Nephron progenitor cell (in vitro differentiated cells): ENCODE measurements around the gene WFDC8.

ENCODE experiments used
- DNase-seq: peaks from one replicate; pipeline ENCODE4 v3.0.0; 2021
- H3K27ac Mint-ChIP-seq: 2 replicates; pipeline ENCODE4 v1.8.0; 2021; ENCODE audit warnings: mild to moderate bottlenecking, moderate library complexity, mixed read lengths
- H3K27me3 Mint-ChIP-seq: 2 replicates; pipeline ENCODE4 v1.8.0; 2021; ENCODE audit warnings: mild to moderate bottlenecking, low read depth, mixed read lengths; ENCODE audit not compliant: poor library complexity
- H3K36me3 Mint-ChIP-seq: 2 replicates; pipeline ENCODE4 v1.8.0; 2021; ENCODE audit warnings: low read depth, mixed read lengths
- H3K4me1 Mint-ChIP-seq: 2 replicates; pipeline ENCODE4 v1.8.0; 2021; ENCODE audit warnings: mixed read lengths
- H3K4me3 Mint-ChIP-seq: 2 replicates; pipeline ENCODE4 v1.8.0; 2021; ENCODE audit warnings: mild to moderate bottlenecking, moderate library complexity, mixed read lengths
- H3K9me3 Mint-ChIP-seq: 2 replicates; pipeline ENCODE4 v1.8.0; 2021; ENCODE audit warnings: mild to moderate bottlenecking, moderate library complexity, mixed read lengths
- TF ChIP-seq, protein P1 (sequence below): fragments of 200-600 bp; sonication (generic); IDR thresholded peaks from 2 replicates; pipeline ENCODE4 v1.5.0; 2021; ENCODE audit warnings: antibody characterized with exemption

The WFDC8 gene

DNA sequence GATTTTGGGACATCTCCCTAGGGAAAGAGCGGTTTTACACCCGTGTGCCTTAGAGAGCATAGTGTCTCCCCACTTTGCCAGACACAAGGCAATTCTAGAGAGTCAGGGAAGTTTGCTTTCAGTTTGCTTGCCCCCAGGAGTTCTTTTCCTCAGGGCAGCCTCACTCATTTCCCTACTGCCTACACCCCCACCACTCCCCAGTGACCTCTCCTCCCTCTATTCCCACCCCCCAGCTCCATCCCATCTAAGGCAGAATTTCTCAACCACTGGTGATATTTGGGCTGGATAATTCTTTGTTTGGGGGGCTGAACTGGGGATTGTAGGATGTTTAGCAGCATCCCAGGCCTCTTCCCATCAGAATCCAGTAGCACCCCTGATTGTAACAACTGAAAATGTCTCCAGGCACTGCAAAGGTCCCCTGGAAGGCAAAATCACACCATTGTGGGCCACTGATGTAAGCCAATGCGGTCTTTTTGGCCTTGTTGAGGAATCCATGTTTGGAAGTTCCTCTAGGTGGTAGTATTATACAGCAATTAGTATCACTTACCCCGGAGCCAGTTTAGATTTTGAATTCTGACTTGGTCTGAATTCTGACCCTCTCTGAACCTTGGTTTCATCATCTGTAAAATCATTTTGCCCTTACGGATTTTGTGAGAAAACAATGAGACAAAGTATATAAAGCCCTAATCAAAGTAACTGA, 33.2 kb downstream of the WFDC8 start:
- no peaks in the 10 kb centered on the region for H3K36me3 Mint-ChIP-seq
- no peaks in the 10 kb centered on the region for H3K9me3 Mint-ChIP-seq
- no peak overlapping the region for H3K27ac Mint-ChIP-seq
- no peak overlapping the region for H3K4me3 Mint-ChIP-seq
- H3K4me1 Mint-ChIP-seq = no peaks in the 10 kb centered on the region
- TF ChIP-seq, protein P1, sequence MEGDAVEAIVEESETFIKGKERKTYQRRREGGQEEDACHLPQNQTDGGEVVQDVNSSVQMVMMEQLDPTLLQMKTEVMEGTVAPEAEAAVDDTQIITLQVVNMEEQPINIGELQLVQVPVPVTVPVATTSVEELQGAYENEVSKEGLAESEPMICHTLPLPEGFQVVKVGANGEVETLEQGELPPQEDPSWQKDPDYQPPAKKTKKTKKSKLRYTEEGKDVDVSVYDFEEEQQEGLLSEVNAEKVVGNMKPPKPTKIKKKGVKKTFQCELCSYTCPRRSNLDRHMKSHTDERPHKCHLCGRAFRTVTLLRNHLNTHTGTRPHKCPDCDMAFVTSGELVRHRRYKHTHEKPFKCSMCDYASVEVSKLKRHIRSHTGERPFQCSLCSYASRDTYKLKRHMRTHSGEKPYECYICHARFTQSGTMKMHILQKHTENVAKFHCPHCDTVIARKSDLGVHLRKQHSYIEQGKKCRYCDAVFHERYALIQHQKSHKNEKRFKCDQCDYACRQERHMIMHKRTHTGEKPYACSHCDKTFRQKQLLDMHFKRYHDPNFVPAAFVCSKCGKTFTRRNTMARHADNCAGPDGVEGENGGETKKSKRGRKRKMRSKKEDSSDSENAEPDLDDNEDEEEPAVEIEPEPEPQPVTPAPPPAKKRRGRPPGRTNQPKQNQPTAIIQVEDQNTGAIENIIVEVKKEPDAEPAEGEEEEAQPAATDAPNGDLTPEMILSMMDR = peak; percentile 24
- peaks cover 32% of the 10 kb centered on the region for H3K27me3 Mint-ChIP-seq
- DNase-seq = no peak

DNA sequence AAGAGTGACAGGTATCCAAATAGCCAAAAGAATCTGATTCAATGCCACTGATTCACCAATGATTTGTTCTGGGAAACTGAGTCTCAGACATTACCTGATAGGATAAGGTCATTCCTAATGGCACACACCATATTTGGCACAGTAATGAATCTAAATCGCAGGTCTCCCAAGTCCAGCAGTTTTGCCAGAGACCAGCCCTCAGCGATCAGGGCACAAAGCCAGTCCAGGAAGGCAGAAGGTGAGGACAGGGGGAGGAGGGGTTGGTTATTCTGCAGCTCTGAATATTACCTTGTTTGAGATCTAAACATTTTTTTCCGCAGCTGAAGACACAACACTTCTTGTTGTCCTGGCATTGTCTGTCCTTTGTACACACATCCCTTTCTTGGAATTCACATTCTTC, 33.7 kb downstream of the WFDC8 start:
- no peak overlapping the region for H3K4me3 Mint-ChIP-seq
- peaks cover 32% of the 10 kb centered on the region for H3K27me3 Mint-ChIP-seq

DNA sequence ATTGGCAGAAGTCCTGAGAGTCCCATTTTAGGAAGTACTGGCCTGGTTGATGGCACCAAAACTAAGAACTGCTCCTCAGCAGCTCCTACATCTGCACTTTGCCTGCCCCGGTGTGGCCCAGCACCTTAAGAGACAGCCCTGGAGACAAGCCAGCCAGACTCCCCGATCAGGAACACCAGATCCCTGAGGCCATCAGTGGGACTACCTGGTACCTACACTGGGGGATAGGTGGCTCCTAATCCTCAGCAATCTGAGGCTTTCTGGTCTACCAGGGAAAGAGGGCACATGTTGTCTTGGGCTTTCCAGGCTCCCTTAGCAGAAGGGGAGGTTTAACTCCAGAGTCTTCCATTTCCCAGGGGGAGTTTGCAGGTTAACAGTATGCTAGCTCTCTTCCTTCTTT, 39.7 kb downstream of the WFDC8 start, which contains the start of gene WFDC6:
WFDC6 (minus strand) TSS at position 101 of the 400 bp plus-strand sequence; CDS start at position 26, 75 bp downstream.
- TF ChIP-seq, protein P1 = no peak
- no peak for DNase-seq
- no peak within 1 kb of the TSS for H3K4me3 Mint-ChIP-seq
- no peak within 1 kb of the TSS for H3K27ac Mint-ChIP-seq
- no peaks in the 10 kb centered on the region for H3K9me3 Mint-ChIP-seq
- no peaks in the 10 kb centered on the region for H3K4me1 Mint-ChIP-seq
- peaks cover 24% of the 10 kb centered on the region for H3K27me3 Mint-ChIP-seq
- no peaks in the 10 kb centered on the region for H3K36me3 Mint-ChIP-seq

More for the DNA sequence above, 33.7 kb downstream of the WFDC8 start:
- Mint-ChIP-seq H3K36me3 (no peaks in the 10 kb centered on the region), H3K9me3 (no peaks in the 10 kb centered on the region), H3K27ac (no peak overlapping the region), H3K4me1 (no peaks in the 10 kb centered on the region)
- TF ChIP-seq, protein P1 = no peak
- no peak for DNase-seq

DNA sequence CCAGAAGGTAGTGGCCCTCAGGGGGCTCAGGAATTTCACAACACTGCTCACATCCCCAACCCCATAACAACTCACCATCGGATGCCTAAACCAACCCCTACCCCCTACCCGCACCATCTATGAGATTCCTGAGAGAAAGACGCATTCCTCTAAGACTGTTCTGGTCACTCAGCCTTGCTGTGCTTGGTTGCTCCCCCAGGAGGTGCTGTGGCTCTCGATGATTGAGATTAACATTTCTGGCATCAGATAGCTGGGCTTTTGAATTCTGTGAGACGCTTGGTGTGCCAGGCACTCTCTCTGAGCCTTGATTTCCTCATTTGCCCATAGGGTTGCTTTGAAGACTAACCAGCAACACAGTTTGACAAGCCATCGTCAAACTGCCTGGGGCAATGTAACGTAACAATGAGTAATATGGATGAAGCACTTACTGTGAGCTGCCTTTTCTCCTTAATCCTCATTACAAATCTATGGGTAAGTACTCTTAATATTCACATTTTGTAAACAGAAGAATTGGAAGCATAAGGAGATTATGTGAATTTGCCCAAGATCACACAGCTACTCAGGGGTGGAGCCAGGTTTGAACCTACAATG, 40.8 kb downstream of the WFDC8 start:
- no peak overlapping the region for H3K4me3 Mint-ChIP-seq
- peaks cover 18% of the 10 kb centered on the region for H3K27me3 Mint-ChIP-seq
- no peaks in the 10 kb centered on the region for H3K36me3 Mint-ChIP-seq
- no peak overlapping the region for H3K27ac Mint-ChIP-seq
- DNase-seq = no peak
- H3K9me3 Mint-ChIP-seq = no peaks in the 10 kb centered on the region
- TF ChIP-seq, protein P1 = no peak
- H3K4me1 Mint-ChIP-seq = no peaks in the 10 kb centered on the region

GRCh38 chr20:45527294-45527693, 51.8 kb downstream of the WFDC8 start:
- Mint-ChIP-seq H3K4me1 (no peaks in the 10 kb centered on the region), H3K4me3 (no peak overlapping the region), H3K27me3 (peaks cover 46% of the 10 kb centered on the region), H3K36me3 (no peaks in the 10 kb centered on the region), H3K9me3 (no peaks in the 10 kb centered on the region), H3K27ac (no peak overlapping the region)
- TF ChIP-seq, protein P1 = no peak
- DNase-seq = no peak

GRCh38 chr20:45523821-45524220, 55.3 kb downstream of the WFDC8 start:
- H3K27ac Mint-ChIP-seq = no peak overlapping the region
- H3K4me3 Mint-ChIP-seq = no peak overlapping the region
- TF ChIP-seq, protein P1 = no peak
- no peak for DNase-seq
- H3K9me3 Mint-ChIP-seq = no peaks in the 10 kb centered on the region
- peaks cover 48% of the 10 kb centered on the region for H3K27me3 Mint-ChIP-seq
- H3K4me1 Mint-ChIP-seq = no peaks in the 10 kb centered on the region
- H3K36me3 Mint-ChIP-seq = no peaks in the 10 kb centered on the region
